ENCODE measurements around the gene CELSR1. TPM values are rescaled to one million over a fixed set of nuclear protein-coding genes. Genes with fewer than 3 reads are reported as not detected.

CELSR1 gene
- total RNA-seq, 3 donors from 2014 or later, result 1.9 to 4.2 (median 2.5) TPM

DNA sequence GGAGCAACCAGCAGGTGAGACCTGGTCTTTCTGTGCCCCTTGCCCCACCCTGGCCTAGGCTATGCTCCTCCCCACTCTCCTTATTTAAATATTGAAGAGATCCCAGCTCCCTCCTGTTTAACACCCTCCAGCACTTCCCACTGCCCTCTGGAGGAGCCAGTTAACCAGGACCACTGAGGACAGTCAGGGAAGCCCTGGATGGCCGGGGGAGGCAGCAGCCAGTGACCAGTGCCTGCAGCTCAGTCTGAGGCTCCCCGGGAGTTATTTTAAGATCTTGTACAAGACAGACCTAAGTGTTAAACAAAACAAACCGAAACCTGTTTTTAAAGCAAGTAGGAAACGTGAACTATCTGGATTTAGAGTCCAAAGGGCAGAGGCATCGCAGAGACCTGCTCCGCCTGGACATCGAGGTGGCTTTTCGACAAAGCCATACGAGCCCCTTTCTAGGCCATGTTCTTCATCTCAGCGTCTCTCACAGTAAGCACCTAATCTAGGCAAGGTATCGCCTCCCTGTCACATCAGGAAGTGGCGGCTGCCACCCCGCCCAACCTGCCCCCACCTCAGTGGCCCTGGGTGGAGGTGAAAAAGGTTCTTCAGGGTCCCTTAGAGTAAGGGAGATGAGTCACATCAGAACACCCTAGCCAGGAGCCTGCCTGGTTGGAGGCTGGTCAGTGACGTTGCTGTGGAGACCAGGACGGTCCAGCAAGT is 166.7 kb downstream of the CELSR1 start:
- no peak overlapping the region for H3K4me3 ChIP-seq
- DNase-seq (peak; percentile 39 to 63 (median 55)), ATAC-seq (peak; percentile 1)
- no peak for TF ChIP-seq CTCF (IDR thresholded peaks at IDR 0.05)
- H3K4me1 ChIP-seq (ENCODE audit: low read depth), result peaks cover 28% of the 10 kb centered on the region
- peaks cover under 1% of the 10 kb centered on the region for H3K9me3 ChIP-seq
- intact Hi-C loops (cut with DNase I, micrococcal nuclease), result no loop called here
- H3K36me3 ChIP-seq (ENCODE audit: low read depth), result no peaks in the 10 kb centered on the region

DNA sequence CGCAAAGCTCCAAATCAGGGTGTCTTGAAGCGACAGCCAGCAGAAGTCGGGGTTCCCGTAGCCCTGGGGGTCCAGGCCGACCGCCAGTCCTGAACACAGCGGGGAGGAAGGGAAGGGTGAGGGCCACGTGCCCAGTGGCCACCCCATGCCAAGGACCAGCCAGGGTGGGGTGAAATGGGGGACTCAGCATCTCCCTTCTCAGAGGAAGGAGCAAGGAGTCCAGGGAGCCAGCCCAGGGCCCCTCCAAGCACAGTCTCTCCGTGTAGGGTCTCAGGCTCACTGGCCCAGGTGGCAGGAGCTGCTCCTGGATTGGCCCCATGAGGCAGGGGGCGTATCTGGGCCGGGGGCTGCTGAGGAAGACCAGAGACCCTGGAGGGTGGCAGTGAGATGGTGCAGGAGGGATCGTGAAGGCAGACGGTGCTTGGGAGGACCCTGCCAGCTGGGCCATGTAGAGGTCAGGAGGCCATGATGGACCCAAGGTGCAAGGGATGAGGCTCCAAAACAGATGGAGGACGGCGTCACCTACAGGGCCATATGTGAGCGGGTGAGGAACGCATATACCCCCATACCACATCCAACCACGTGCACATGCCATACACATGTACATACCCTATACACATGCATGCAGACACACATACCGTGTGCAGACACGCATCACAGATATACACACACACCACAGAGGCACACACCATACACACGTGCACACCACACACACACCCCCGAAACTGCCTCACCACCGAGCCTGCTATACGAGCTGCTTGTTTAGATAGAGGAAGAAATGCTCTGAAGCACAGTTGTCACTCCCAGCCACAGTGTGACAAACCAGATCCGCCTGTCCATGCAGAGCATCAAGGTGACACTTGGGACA is 167.5 kb downstream of the CELSR1 start:
- intact Hi-C loops (cut with DNase I, micrococcal nuclease), result loop anchor here in 1 of 2 donors (5.0 kb wide), 1 partner anchor 172 kb away; no protein-coding TSS in a partner anchor
- Histone ChIP-seq H3K4me3 (no peak overlapping the region), H3K36me3 (ENCODE audit: low read depth) (no peaks in the 10 kb centered on the region), H3K9me3 (no peaks in the 10 kb centered on the region), H3K4me1 (ENCODE audit: low read depth) (peaks cover 27% of the 10 kb centered on the region)
- DNase-seq (peak in 1 of 3 donors; percentile 45), ATAC-seq (peak; percentile 7)
- TF ChIP-seq CTCF (IDR thresholded peaks at IDR 0.05), result no peak

GRCh38 chr22:46368871-46369715 is 168.3 kb downstream of the CELSR1 start:
- ATAC-seq (no peak), DNase-seq (peak in 1 of 3 donors; percentile 43)
- Histone ChIP-seq H3K9me3 (no peaks in the 10 kb centered on the region), H3K36me3 (ENCODE audit: low read depth) (no peaks in the 10 kb centered on the region), H3K4me3 (no peak overlapping the region), H3K4me1 (ENCODE audit: low read depth) (peaks cover 19% of the 10 kb centered on the region)
- intact Hi-C loops (cut with DNase I, micrococcal nuclease), result loop anchor here in 1 of 2 donors (5.0 kb wide), 1 partner anchor 173 kb away; no protein-coding TSS in a partner anchor
- no peak for TF ChIP-seq CTCF (IDR thresholded peaks at IDR 0.05)

GRCh38 chr22:46368422-46368821 is 169.0 kb downstream of the CELSR1 start:
- no peak for TF ChIP-seq CTCF (IDR thresholded peaks at IDR 0.05)
- intact Hi-C loops (cut with DNase I, micrococcal nuclease), result loop anchor here in 1 of 2 donors (5.0 kb wide), 1 partner anchor 174 kb away; no protein-coding TSS in a partner anchor
- Histone ChIP-seq H3K4me1 (ENCODE audit: low read depth) (peaks cover 14% of the 10 kb centered on the region), H3K36me3 (ENCODE audit: low read depth) (no peaks in the 10 kb centered on the region), H3K9me3 (no peaks in the 10 kb centered on the region), H3K4me3 (no peak overlapping the region)
- DNase-seq, result peak in 2 of 3 donors; percentile 22 to 49
- ATAC-seq, result no peak

DNA sequence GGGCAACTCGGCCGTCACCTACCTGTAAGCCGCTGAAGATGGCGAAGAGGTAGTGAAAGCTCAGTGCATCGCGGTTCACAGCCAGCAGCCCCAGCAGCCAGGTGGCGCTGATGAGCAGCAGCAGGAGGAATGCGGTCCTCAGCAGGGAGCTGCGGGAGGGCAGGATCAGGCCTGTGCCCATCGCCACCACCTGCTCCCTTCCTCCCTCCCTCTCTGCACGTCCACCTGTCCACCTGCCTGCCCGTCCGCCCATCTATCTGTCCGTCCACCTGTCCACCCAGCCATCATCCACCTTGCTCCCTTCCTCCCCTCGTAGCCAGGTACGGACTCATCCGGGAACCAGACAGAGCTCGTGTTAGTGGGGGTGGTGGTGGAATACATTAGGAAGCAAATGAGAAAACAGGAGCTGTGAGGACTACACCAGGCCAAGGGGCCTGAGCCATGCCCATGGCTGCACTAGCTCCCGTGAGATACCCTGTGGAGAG is 169.7 kb downstream of the CELSR1 start:
- H3K9me3 ChIP-seq, result no peaks in the 10 kb centered on the region
- peak; percentile 82 for ATAC-seq
- H3K4me1 ChIP-seq (ENCODE audit: low read depth), result peaks cover 8% of the 10 kb centered on the region
- no peak overlapping the region for H3K4me3 ChIP-seq
- H3K36me3 ChIP-seq (ENCODE audit: low read depth), result no peaks in the 10 kb centered on the region
- DNase-seq, result peak; percentile 74 to 91 (median 90)
- intact Hi-C loops (cut with DNase I, micrococcal nuclease), result loop anchor here in 1 of 2 donors (5.0 kb wide), 1 partner anchor 175 kb away; no protein-coding TSS in a partner anchor
- TF ChIP-seq CTCF (IDR thresholded peaks at IDR 0.05), result peak; percentile 90
